HepG2 (cell line): ENCODE results near the gene CARD16. TPM values are rescaled to one million over a fixed set of nuclear protein-coding genes. Genes with fewer than 3 reads are reported as not detected.
A peak's percentile ranks its signal among the peaks of the same experiment; 100 is the strongest.

Experiments used
- CCDC6 ChIP-seq: sonication (generic); formaldehyde crosslinking; IDR thresholded peaks from 2 replicates; pipeline ENCODE4 v1.8.1; 2022; ENCODE audit warnings: mild to moderate bottlenecking, missing genetic modification reagents, moderate library complexity
- DPF2 ChIP-seq: sonication (generic); formaldehyde crosslinking; IDR thresholded peaks from 2 replicates; pipeline ENCODE4 v1.4.0; 2020; ENCODE audit warnings: mild to moderate bottlenecking, low read depth, missing genetic modification reagents, borderline replicate concordance
- HCFC1 ChIP-seq: fragments of 150-350 bp; IDR thresholded peaks from 2 replicates; pipeline ENCODE4 v1.6.1; 2014; ENCODE audit warnings: low read depth, low read length
- KLF6 ChIP-seq: IDR thresholded peaks from 2 replicates; pipeline ENCODE4 v1.8.0; 2016; ENCODE audit warnings: missing biosample characterization, missing genetic modification reagents
- MIER2 ChIP-seq: IDR thresholded peaks from 2 replicates; pipeline ENCODE4 v1.6.1; 2016; ENCODE audit warnings: missing biosample characterization, missing genetic modification reagents
- NFATC3 ChIP-seq: sonication (generic); formaldehyde crosslinking; IDR thresholded peaks from 2 replicates; pipeline ENCODE4 v1.5.1; 2020; ENCODE audit warnings: mild to moderate bottlenecking, missing genetic modification reagents
- PRDM15 ChIP-seq: sonication (generic); formaldehyde crosslinking; IDR thresholded peaks from 2 replicates; pipeline ENCODE4 v1.4.0; 2020; ENCODE audit warnings: missing genetic modification reagents
- RBM22 ChIP-seq: fragments of 200-400 bp; formaldehyde crosslinking; optimal IDR thresholded peaks from 2 replicates; pipeline ENCODE3; 2017; ENCODE audit warnings: mild to moderate bottlenecking, low read length, moderate library complexity
- RCOR2 ChIP-seq: IDR thresholded peaks from 2 replicates; pipeline ENCODE4 v1.6.1; 2016; ENCODE audit warnings: missing biosample characterization, missing genetic modification reagents
- TBL1XR1 ChIP-seq: fragments of 150-350 bp; IDR thresholded peaks from 2 replicates; pipeline ENCODE4 v1.6.1; 2014; ENCODE audit warnings: borderline replicate concordance, low read length; ENCODE audit not compliant: partially characterized antibody
- TFDP2 ChIP-seq: sonication (generic); formaldehyde crosslinking; IDR thresholded peaks from 2 replicates; pipeline ENCODE4 v1.4.0; 2020; ENCODE audit warnings: missing genetic modification reagents
- TIGD3 ChIP-seq: sonication (generic); formaldehyde crosslinking; IDR thresholded peaks from 2 replicates; pipeline ENCODE4 v1.5.1; 2020; ENCODE audit warnings: mild to moderate bottlenecking, missing genetic modification reagents, borderline replicate concordance
- ZBTB14 ChIP-seq: sonication (generic); formaldehyde crosslinking; IDR thresholded peaks from 2 replicates; pipeline ENCODE4 v1.4.0; 2020; ENCODE audit warnings: missing genetic modification reagents
- ZC3H13 ChIP-seq: sonication (generic); formaldehyde crosslinking; IDR thresholded peaks from 2 replicates; pipeline ENCODE4 v1.8.1; 2023; ENCODE audit warnings: mild to moderate bottlenecking, missing genetic modification reagents, moderate library complexity
- ZNF441 ChIP-seq: sonication (generic); formaldehyde crosslinking; IDR thresholded peaks from 2 replicates; pipeline ENCODE4 v1.7.0; 2021; ENCODE audit warnings: missing genetic modification reagents, borderline replicate concordance
- ZNF616 ChIP-seq: sonication (generic); formaldehyde crosslinking; IDR thresholded peaks from 2 replicates; pipeline ENCODE4 v1.5.0; 2020; ENCODE audit warnings: low read depth, mild to moderate bottlenecking, missing genetic modification reagents
- ZNF703 ChIP-seq: sonication (generic); formaldehyde crosslinking; IDR thresholded peaks from 2 replicates; pipeline ENCODE4 v1.5.1; 2020; ENCODE audit warnings: missing genetic modification reagents, mild to moderate bottlenecking, moderate library complexity, borderline replicate concordance
- ZNF740 ChIP-seq: sonication (generic); formaldehyde crosslinking; IDR thresholded peaks from 2 replicates; pipeline ENCODE4 v1.4.0; 2020; ENCODE audit warnings: missing genetic modification reagents
- ZNF780A ChIP-seq: sonication (generic); formaldehyde crosslinking; IDR thresholded peaks from 2 replicates; pipeline ENCODE4 v1.8.0; 2022; ENCODE audit warnings: mild to moderate bottlenecking, missing genetic modification reagents, moderate library complexity
- ZUFSP ChIP-seq: sonication (generic); formaldehyde crosslinking; IDR thresholded peaks from 2 replicates; pipeline ENCODE4 v1.9.0; 2021; ENCODE audit warnings: missing genetic modification reagents, mild to moderate bottlenecking, borderline replicate concordance
- polyA plus RNA-seq, 8 experiments: library from polyadenylated mRNA; depleted of rRNA in 3 of 8; stranded (reverse) in 7 of 8; unstranded in 1 of 8; fragments of >200 nt; fragmentation: Illumina TruSeq in 4 of 8; extraction: Trizol in 4 of 8; gene quantifications; 2 replicates each; pipeline versions ENCODE4 v1.2.1 to v1.2.3, GENCODE V29; 2011 to 2016; ENCODE audit warnings: low read depth in 4 of 8, missing spikeins in 1 of 8, mixed read lengths in 1 of 8; ENCODE audit not compliant: insufficient read depth in 1 of 8
- total RNA-seq, 5 experiments: library from RNA; depleted of rRNA; stranded (reverse); fragments of >200 nt; fragmentation: Illumina TruSeq; extraction: Trizol; gene quantifications; 2 replicates each; pipeline ENCODE4 v1.2.3, GENCODE V29; 2016; ENCODE audit warnings: low read depth in 1 of 5

CARD16 gene
- total and polyA plus RNA-seq, 2 of the 13 experiments (the other 11 are each of a cell fraction or from before 2014, with no cell fraction given) = 0.34 TPM; not detected in 1

- TF ChIP-seq TIGD3 (CRISPR knock-in tag) (no peak), ZNF740 (CRISPR knock-in tag) (no peak), ZNF441 (CRISPR knock-in tag) (no peak), ZC3H13 (CRISPR knock-in tag) (no peak), ZUFSP (CRISPR knock-in tag) (no peak), ZNF616 (CRISPR knock-in tag) (no peak), TBL1XR1 (no peak), DPF2 (CRISPR knock-in tag) (peak; percentile 74; the same call in 1 of the 2 replicates), ZNF703 (CRISPR knock-in tag) (no peak), NFATC3 (no peak), ZNF780A (no peak), TFDP2 (CRISPR knock-in tag) (no peak), CCDC6 (CRISPR knock-in tag) (no peak), ZBTB14 (CRISPR knock-in tag) (no peak), PRDM15 (CRISPR knock-in tag) (no peak), RBM22 (no peak), HCFC1 (no peak), MIER2 (no peak), RCOR2 (no peak), KLF6 (CRISPR knock-in tag) (peak; percentile 65; the same call in 1 of the 2 replicates)
Observed at GRCh38 chr11:104995001-104995408, 50.1 kb downstream of the CARD16 start (continued).
